MG63 (cell line): Measurements from ENCODE around the gene MSH3. TPM values are rescaled to one million over a fixed set of nuclear protein-coding genes. Genes with fewer than 3 reads are reported as not detected.
"Not testable (repeated sequence)": the region's sequence is repeated elsewhere in the genome, so short reads cannot be mapped to it uniquely, and the experiment has no call there.

Experiments
- DNase-seq: peaks from one replicate; pipeline ENCODE4 v3.0.0-alpha.2; 2020
- H3K27me3 ChIP-seq: fragments of 250-450 bp; sonication (Bioruptor Pico); 2 replicates; pipeline ENCODE4 v1.5.1; 2020; ENCODE audit warnings: mild to moderate bottlenecking, moderate library complexity
- H3K36me3 ChIP-seq: fragments of 250-450 bp; sonication (Bioruptor Pico); 2 replicates; pipeline ENCODE4 v1.5.1; 2020; ENCODE audit warnings: mild to moderate bottlenecking, moderate library complexity
- H3K4me3 ChIP-seq: fragments of 250-450 bp; sonication (Bioruptor Pico); 2 replicates; pipeline ENCODE4 v1.5.1; 2020; ENCODE audit warnings: mild to moderate bottlenecking, moderate library complexity
- H3K9me3 ChIP-seq: fragments of 250-450 bp; sonication (Bioruptor Pico); 2 replicates; pipeline ENCODE4 v1.5.1; 2020; ENCODE audit warnings: mild to moderate bottlenecking, moderate library complexity
- total RNA-seq: library from RNA; depleted of rRNA; stranded (reverse); fragments of >200 nt; shearing (Covaris generic); gene quantifications from 2 replicates; pipeline ENCODE4 v1.2.3, GENCODE V29; 2014; ENCODE audit warnings: low replicate concordance

MSH3 gene
- total RNA-seq, 1 experiment from 2014 or later = 13.9 TPM

GRCh38 chr5:80789319-80790016 is 135.0 kb downstream of the MSH3 start:
- DNase-seq, H3K27me3 ChIP-seq: not testable (repeated sequence)
- peaks cover 12% of the 10 kb centered on the region for H3K36me3 ChIP-seq

DNA sequence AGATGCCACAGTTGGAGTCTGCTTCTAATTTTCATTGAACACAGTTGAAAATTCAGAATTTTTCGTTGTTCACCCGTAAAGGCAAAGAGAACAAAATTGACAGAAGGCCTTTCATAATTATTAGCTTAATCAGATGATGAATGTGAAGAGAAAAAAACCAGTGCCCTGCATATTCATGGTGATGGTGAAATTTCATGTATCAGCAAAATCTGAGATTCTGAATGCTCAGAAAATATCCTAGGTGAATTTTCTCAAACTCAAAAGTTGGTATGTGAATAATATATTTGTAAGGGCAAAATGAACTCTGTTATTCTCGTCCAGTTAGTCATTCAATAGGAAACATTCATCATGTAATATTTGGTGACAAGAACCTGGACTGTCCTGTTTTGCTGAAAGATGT is 136.2 kb downstream of the MSH3 start:
- peaks cover 9% of the 10 kb centered on the region for H3K36me3 ChIP-seq
- no peak overlapping the region for H3K4me3 ChIP-seq
- H3K9me3 ChIP-seq = no peaks in the 10 kb centered on the region
- DNase-seq = no peak
- H3K27me3 ChIP-seq = no peaks in the 10 kb centered on the region

More at GRCh38 chr5:80789319-80790016, 135.0 kb downstream of the MSH3 start:
- not testable (repeated sequence) for H3K4me3 ChIP-seq, H3K9me3 ChIP-seq

DNA sequence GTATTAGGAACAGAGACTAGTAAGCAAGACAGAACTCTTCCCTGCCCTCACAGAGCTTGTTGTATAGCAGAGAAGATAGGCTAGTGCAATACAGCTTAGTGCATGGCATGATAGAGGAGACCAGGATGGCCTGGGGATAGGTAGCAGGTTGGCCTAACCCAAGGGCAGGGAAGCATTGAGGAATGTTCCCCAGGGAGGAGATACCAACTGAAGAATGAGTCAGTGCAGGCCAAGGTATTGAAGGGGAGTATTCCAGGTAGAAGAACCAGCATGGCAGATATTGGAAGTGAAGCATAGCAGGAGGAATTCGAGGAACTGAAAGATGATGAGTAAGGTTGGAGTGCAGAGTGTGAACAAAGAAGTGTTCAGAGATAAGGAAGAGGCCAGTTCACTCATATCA is 138.9 kb downstream of the MSH3 start:
- DNase-seq = no peak
- Histone ChIP-seq H3K27me3 (no peaks in the 10 kb centered on the region), H3K4me3 (no peak overlapping the region), H3K9me3 (no peaks in the 10 kb centered on the region), H3K36me3 (peaks cover 9% of the 10 kb centered on the region)

- peaks cover 13% of the 10 kb centered on the region for H3K36me3 ChIP-seq
- H3K4me3 ChIP-seq = no peak overlapping the region
- no peak for DNase-seq
- no peaks in the 10 kb centered on the region for H3K27me3 ChIP-seq
- H3K9me3 ChIP-seq = no peaks in the 10 kb centered on the region
Observed at GRCh38 chr5:80796846-80797245, 142.4 kb downstream of the MSH3 start.

DNA sequence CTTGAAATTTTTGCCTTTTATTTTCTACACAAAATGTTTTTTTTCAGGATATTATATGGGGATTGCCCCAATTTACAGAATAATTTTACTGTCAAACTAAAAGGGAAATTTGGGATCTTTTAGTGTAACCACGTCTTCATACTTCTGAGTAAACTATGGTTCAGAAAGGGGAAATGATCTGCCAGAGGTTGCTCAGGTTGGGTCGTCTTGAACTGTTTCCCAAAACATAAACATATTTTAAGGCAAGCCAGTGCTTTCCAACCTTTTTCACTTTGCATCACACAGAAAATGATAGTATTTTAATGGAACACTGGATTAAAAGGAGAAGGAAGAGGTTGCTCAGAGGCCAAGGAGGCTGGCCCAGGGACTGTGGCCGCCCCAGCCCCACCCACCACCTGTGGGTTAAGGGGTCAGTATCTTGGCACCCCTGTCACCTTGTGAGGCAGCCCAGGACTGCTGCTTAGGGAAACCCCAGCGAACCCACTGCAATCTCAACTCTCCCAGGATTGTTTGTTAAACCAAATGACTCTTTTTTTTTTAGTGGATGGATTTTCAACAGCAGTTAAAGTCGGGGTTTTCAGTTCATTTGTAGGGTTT is 143.1 kb downstream of the MSH3 start:
- peaks cover 13% of the 10 kb centered on the region for H3K36me3 ChIP-seq
- H3K4me3 ChIP-seq = no peak overlapping the region

DNA sequence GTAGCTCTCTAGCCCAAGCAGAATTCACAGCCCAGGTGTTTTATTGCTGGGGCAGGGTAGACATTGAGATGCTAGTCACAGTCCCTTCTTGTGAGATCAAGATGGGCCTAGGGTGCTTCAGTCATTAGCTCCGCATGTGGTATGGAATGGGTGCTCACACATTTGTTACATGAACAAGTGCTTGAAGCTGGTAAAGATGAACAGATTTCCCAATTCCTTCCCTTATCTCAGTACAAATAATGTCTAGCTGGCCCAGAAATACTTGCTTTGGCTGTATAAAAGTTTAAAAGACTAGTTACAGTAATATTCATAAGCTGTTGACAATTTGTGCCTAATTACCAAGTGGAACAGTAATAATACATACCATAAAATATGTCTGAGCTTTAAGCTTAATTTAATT is 143.7 kb downstream of the MSH3 start:
- Histone ChIP-seq H3K27me3 (no peaks in the 10 kb centered on the region), H3K36me3 (peaks cover 13% of the 10 kb centered on the region), H3K4me3 (no peak overlapping the region), H3K9me3 (no peaks in the 10 kb centered on the region)
- DNase-seq = no peak

More for the DNA sequence above, 143.1 kb downstream of the MSH3 start:
- no peaks in the 10 kb centered on the region for H3K27me3 ChIP-seq
- DNase-seq = no peak
- H3K9me3 ChIP-seq = no peaks in the 10 kb centered on the region

DNA sequence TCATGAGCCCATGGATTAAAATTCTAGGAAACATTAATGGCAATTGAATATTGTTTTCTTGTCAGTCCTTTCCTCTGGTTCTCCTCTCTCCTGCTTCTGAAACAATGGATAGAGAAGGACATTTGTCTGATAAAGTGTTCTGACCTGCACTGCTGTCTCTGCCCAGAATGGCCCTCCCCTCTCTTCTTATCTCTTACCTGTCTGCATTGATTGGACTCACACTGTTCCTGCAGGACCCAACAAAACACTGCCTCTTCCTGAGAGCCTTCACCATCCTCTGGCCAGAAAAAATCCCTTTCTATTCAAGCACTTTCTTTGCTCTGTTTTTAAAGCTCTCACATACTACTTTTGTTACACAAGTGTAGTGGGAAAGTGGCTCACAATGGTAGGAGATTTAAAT is 144.2 kb downstream of the MSH3 start:
- no peak for DNase-seq
- no peaks in the 10 kb centered on the region for H3K9me3 ChIP-seq
- H3K4me3 ChIP-seq = no peak overlapping the region
- H3K36me3 ChIP-seq = peaks cover 10% of the 10 kb centered on the region
- H3K27me3 ChIP-seq = no peaks in the 10 kb centered on the region

DNA sequence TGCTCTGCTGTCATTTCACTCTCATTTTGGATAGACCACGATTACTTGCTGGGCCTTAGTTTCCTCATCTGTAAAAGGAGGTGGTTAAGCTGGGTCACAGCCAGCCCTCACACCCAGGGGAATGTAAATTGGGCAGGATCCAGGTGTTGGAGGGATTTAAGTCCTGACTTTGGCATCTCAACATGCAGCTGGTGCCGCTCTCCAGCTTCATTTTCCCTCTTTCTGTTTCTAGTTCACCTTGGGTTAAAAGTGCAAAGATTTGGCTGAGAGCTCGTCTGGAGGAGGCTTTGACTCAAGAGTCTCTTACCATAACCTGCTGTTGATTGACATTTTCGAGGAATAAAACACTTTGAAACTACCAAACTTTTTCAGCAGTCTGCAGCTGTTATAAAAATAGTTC is 144.6 kb downstream of the MSH3 start:
- Histone ChIP-seq H3K27me3 (no peaks in the 10 kb centered on the region), H3K4me3 (no peak overlapping the region), H3K9me3 (no peaks in the 10 kb centered on the region), H3K36me3 (peaks cover 10% of the 10 kb centered on the region)
- DNase-seq = no peak

DNA sequence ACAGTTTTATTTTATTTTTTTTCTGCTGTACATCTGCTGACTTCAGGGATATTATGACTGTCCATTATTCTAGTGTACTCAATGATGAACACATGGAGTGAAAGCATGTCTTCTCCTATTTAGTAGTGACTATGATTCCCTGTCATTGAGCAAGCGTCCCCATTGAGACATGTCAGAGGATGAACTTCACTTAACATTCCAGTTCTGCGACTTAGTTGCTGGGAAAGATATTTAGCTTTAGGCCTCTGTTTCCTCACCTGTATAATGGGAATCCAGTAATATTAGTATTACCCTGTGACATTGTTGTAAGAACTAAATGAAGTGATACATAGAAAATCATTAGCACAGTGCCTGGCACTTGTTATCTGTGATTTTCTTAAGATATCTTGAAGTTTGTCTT is 145.1 kb downstream of the MSH3 start:
- Histone ChIP-seq H3K36me3 (peaks cover 10% of the 10 kb centered on the region), H3K4me3 (no peak overlapping the region), H3K9me3 (no peaks in the 10 kb centered on the region), H3K27me3 (no peaks in the 10 kb centered on the region)
- no peak for DNase-seq

- no peak overlapping the region for H3K4me3 ChIP-seq
- peaks cover 10% of the 10 kb centered on the region for H3K36me3 ChIP-seq
- H3K27me3 ChIP-seq = no peaks in the 10 kb centered on the region
- no peak for DNase-seq
- no peaks in the 10 kb centered on the region for H3K9me3 ChIP-seq
Observed at GRCh38 chr5:80804332-80804731, 149.9 kb downstream of the MSH3 start.

DNA sequence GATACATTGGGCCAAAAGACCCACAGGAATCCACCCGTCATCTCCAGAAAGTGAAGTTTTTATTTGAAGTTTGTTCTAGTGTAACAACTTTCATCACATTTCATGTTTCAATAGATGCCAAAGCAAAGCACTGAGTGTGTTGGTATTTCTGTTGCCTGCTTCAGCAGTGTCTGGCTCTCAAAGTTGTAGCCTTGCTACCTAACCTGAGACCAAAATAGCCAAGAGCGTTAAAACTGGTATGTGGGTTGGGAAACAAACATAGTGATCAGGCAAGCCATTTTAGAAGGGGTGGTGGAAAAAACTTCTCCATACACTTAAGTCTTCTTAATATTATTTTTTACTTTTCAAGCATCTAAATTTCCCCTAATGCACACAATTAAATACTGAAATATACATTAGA is 150.6 kb downstream of the MSH3 start:
- no peaks in the 10 kb centered on the region for H3K9me3 ChIP-seq
- DNase-seq = no peak
- H3K4me3 ChIP-seq = no peak overlapping the region
- H3K27me3 ChIP-seq = no peaks in the 10 kb centered on the region
- H3K36me3 ChIP-seq = peaks cover 5% of the 10 kb centered on the region; the same call in 1 of the 2 replicates

DNA sequence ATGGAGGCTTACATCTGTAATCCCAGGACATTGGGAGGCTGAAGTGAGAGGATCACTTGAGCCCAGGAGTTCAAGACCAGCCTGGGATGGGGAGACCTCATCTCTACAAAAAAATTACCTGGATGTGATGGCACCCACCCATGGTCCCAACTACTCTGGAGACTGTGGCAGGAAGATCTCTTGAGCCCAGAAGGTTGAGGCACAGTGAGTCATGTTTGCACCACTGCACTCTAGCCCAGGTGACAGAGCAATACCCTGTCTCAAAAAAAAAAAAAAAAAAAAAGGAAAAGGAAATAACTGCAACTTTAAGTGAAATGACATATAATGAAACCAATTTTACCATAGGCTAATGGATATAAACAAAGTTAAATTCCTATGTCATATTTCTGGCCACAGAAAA is 152.5 kb downstream of the MSH3 start:
- Histone ChIP-seq H3K36me3 (peaks cover 5% of the 10 kb centered on the region; the same call in 1 of the 2 replicates), H3K4me3 (no peak overlapping the region), H3K27me3 (no peaks in the 10 kb centered on the region), H3K9me3 (no peaks in the 10 kb centered on the region)
- no peak for DNase-seq

DNA sequence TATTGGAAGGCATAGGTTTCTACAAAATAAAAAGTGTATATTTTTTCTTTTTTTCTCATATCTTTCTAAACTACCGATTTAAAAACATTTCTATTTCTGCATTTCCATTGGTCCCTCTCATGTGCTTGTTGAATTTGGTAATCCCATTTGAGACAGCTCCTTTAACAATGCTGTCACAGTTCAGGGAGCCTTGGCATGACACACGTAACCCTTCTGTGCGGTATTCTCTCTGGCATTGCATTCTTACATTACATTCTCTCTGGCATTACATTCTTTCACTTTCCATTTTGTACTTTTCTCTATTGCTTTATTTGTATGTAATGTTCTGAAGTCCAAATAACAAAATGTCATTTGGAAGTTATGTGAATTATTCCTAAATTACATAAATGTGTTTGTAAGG is 155.0 kb downstream of the MSH3 start:
- Histone ChIP-seq H3K36me3 (no peaks in the 10 kb centered on the region; the same call in 1 of the 2 replicates), H3K9me3 (no peaks in the 10 kb centered on the region), H3K27me3 (no peaks in the 10 kb centered on the region), H3K4me3 (no peak overlapping the region)
- DNase-seq = no peak

DNA sequence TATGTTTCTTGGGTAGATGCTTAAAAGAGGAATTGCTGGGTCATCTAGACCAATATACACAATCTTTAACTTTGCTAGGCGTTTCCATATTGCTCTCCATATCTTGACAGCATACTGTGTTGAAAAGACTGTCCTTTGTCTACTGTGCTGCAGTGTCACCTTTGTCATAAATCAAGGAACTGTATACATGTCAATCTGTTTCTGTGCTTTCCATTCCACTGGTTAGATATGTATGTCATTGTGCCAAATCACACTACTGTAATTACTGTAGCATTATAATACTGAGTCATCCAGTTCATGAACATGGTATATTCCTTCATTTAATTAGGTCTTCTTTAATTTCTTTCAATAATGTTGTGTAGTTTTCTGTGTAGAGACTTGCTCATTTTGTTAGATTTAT is 156.0 kb downstream of the MSH3 start:
- H3K9me3 ChIP-seq = no peaks in the 10 kb centered on the region
- no peak for DNase-seq
- H3K27me3 ChIP-seq = no peaks in the 10 kb centered on the region
- no peak overlapping the region for H3K4me3 ChIP-seq
- no peaks in the 10 kb centered on the region; the same call in 1 of the 2 replicates for H3K36me3 ChIP-seq

DNA sequence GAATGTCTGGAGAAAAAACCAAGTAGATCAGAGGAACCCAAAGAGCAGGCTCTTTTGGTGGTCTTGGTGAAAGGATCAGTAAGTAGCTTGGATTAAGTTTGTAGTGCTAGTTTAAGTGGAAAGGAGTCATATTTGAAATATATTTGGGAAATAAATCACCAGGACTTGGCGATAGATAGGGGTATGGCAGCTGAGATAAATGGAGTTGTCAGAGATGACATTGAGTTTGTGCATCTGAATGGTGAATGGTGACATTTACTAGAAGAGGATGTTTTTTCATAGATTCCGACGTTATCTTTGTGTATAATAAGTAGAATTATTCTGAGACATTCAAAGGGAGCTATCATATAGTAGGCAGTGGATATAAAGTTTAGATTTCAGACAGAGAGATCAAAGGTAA is 162.1 kb downstream of the MSH3 start:
- H3K36me3 ChIP-seq = no peaks in the 10 kb centered on the region; the same call in 1 of the 2 replicates
- no peak for DNase-seq
- H3K27me3 ChIP-seq = no peaks in the 10 kb centered on the region
- H3K4me3 ChIP-seq = no peak overlapping the region
- no peaks in the 10 kb centered on the region for H3K9me3 ChIP-seq

GRCh38 chr5:80820685-80821084 is 166.2 kb downstream of the MSH3 start:
- no peaks in the 10 kb centered on the region for H3K9me3 ChIP-seq
- H3K27me3 ChIP-seq = no peaks in the 10 kb centered on the region
- H3K36me3 ChIP-seq = no peaks in the 10 kb centered on the region; the same call in 1 of the 2 replicates
- no peak overlapping the region for H3K4me3 ChIP-seq
- no peak for DNase-seq

DNA sequence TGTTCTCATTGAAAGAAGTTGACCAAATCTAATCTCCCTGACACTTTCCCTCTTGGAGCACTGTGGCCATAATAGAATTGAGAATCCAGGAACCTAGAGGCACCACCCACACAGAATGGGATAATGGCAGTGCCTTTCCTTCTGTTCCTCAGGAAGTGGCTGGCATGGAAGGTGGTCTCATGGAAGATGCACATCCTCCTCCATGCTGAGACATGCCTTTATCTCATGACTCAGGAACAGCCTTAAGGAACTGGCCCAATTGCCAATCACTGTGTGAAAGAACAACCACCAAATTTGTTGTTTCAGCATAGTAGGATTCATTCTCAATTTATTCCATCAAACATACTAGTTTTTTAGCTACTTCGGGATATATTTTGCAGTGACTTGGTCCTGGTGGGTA is 168.2 kb downstream of the MSH3 start:
- no peak for DNase-seq
- no peaks in the 10 kb centered on the region for H3K27me3 ChIP-seq
- no peaks in the 10 kb centered on the region for H3K9me3 ChIP-seq
- H3K4me3 ChIP-seq = no peak overlapping the region
- no peaks in the 10 kb centered on the region; the same call in 1 of the 2 replicates for H3K36me3 ChIP-seq

- not testable (repeated sequence) for H3K9me3 ChIP-seq, DNase-seq, H3K36me3 ChIP-seq, H3K4me3 ChIP-seq, H3K27me3 ChIP-seq
Observed at GRCh38 chr5:80824159-80824558, 169.7 kb downstream of the MSH3 start.
